T-cell (primary cell): ENCODE results near the gene ATP6V0A4. TPM values are rescaled to one million over a fixed set of nuclear protein-coding genes. Genes with fewer than 3 reads are reported as not detected.

Experiments used
- total RNA-seq, 35 experiments: library from RNA in 6 of 35; stranded (reverse) in 6 of 35; fragments of 120-200 nt in 1 of 35; gene quantifications; one replicate each; pipeline versions ENCODE4 v1.2.1 to v1.2.4 and lab custom pipeline; 2013 to 2026

Gene ATP6V0A4
- total RNA-seq, 5 donors from 2014 or later (not counting 1 experiment from before 2014, with no cell fraction given) = not detected

Other genes with a start within 250 kb of the ATP6V0A4 start
- 1 to 10 TPM in 1 of 5 donors, not detected in 4; 1.2 TPM for gene SVOPL, start 96.8 kb downstream of the ATP6V0A4 start, total RNA-seq
- not detected for gene TMEM213, start 202 bp downstream of the ATP6V0A4 start, total RNA-seq
- gene KIAA1549, start 183.2 kb upstream of the ATP6V0A4 start, total RNA-seq = under 1 TPM; 0.05 to 0.29 (median 0.15) TPM
- gene ZC3HAV1L, start 237.8 kb upstream of the ATP6V0A4 start, total RNA-seq = 1 to 10 TPM; 1.2 to 7.6 (median 5.1) TPM